GM12872 (cell line): ENCODE results near the gene BEST4.

Experiments
- CTCF ChIP-seq: IDR thresholded peaks from 3 replicates; pipeline ENCODE4 v1.5.1; 2011; ENCODE audit warnings: low read depth, mild to moderate bottlenecking, low read length, moderate library complexity; ENCODE audit not compliant: insufficient read depth

The BEST4 gene

GRCh38 chr1:44786841-44787426 is 1.0 kb downstream of the BEST4 start:
- no peak for TF ChIP-seq CTCF

GRCh38 chr1:44786138-44786840 is 1.7 kb downstream of the BEST4 start:
- peak; percentile 100 for TF ChIP-seq CTCF

- TF ChIP-seq CTCF = no peak
Measured at GRCh38 chr1:44785501-44786137, 2.4 kb downstream of the BEST4 start.

GRCh38 chr1:44785029-44785380 is 3.0 kb downstream of the BEST4 start:
- TF ChIP-seq CTCF = no peak

- peak; percentile 30; the same call in 2 of the 3 replicates for TF ChIP-seq CTCF
Measured at GRCh38 chr1:44784094-44785028, 3.6 kb downstream of the BEST4 start.

GRCh38 chr1:44783697-44784093 is 4.3 kb downstream of the BEST4 start:
- no peak for TF ChIP-seq CTCF
